Measurements from ENCODE around the gene PIGR.

PIGR gene

DNA sequence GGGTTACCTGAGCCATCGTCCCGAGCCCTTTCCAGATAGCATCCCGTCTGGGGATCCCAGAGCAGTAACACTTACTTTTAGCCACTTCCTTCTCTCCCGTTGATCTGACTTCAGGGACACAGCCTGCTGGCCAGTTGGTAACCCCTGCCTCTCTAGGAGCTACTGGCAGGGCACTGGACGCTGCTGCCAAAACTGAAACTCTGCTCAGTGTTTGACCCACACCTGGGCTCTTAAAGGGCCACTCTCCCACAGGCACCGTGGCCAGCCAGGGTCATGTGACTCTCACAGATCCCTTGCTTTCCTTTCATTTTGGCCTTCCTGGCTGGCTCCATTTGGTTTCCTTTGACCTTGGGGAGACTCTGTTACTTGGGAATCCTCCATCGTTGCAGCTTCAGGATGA lies at the start of gene PIGR:
Gene PIGR, minus strand, starts transcription at position 206 of the 400 bp plus-strand sequence. CDS start 5,935 bp downstream, outside the sequence.
- no peak for DNase-seq

DNA sequence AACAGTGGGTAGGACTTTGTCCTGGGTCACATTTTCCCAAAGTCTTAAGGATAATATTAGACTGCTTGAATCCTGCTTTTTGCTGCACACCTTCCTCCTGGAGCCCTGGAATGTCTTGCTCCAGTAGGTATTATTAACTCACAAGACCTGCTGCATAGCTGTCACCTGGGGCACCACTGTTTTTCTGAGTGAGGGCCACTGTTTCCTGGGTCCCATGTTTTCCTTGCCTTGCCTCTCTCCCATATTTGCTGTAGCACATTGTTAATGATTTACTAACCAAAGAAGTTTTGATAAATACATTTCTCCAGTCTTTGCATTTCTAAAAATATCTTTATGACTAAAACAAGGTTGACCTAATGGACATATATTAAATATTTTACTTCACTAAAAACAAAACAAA lies 46.5 kb upstream of the PIGR start:
- no peak for DNase-seq

- DNase-seq, result no peak
Observed at GRCh38 chr1:206987873-206988272, 41.6 kb upstream of the PIGR start.

GRCh38 chr1:206986885-206987284 lies 40.6 kb upstream of the PIGR start:
- no peak for DNase-seq

- DNase-seq, result no peak
Observed at GRCh38 chr1:206986402-206986801, 40.1 kb upstream of the PIGR start.

- no peak for DNase-seq
Observed at GRCh38 chr1:206985162-206985749, 39.0 kb upstream of the PIGR start.

- peak; percentile 39 for DNase-seq
Observed at GRCh38 chr1:206982216-206982615, 36.0 kb upstream of the PIGR start.

GRCh38 chr1:206979379-206980043 lies 33.2 kb upstream of the PIGR start:
- no peak for DNase-seq

DNA sequence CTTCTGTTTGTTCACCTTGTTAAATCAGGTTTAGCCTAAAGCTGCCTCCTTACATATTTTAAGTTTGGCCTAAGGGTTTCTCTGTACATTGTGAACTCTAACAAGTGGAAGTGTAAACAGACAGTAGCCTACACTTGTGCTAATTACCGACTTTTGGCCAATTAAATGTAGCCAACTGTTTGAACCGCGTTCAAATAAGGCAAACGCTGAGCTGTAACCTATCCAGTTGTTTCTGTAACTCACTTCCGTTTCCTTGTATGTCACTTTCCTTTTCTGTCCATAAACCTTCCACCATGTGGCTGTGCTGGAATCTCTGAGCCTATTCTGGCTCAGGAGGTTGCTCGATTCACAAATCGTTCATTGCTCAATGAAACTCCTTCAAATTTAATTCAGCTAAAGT lies 32.0 kb upstream of the PIGR start:
- DNase-seq, result no peak

DNA sequence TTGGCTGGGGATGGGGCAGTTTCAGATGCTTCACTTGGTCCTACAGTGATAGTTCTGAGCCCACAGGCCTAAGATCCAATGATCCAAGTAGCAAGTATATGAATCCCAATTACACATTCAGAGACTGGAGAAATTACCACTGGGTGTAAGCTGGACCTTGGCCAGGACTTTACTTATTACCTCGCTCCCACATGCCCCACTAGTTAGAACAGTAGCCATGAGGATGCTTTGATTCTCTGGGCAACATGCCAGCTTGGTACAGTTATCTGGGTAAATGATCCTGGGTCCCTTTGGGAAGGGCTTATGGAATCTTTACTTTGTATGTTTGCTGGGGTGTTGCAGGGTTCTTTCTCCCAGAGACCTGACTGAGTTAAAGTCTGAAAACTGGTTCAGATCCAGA lies 29.0 kb upstream of the PIGR start:
- no peak for DNase-seq

DNA sequence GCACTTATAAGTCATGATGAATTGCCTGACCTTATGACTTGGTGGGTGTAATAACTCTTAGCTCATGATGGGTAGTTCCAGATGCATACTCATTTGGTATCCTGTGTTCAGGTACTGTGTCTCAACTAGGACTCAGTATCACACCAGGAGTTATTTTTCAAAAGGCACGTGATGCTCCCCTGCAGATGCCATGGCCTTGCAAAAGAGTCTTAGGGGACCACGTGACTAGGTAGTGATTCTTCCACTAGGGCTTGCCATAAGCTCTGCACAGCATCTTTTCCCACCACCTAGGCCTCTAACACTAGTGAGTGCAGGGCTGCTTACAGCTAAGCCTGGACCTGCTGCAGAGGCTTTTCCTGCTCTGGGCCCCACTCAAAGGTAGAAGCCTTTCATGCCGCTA lies 27.9 kb upstream of the PIGR start:
- DNase-seq, result no peak

- DNase-seq, result no peak
Observed at GRCh38 chr1:206972728-206973127, 26.5 kb upstream of the PIGR start.

- DNase-seq, result no peak
Observed at GRCh38 chr1:206971029-206971655, 24.9 kb upstream of the PIGR start.

DNA sequence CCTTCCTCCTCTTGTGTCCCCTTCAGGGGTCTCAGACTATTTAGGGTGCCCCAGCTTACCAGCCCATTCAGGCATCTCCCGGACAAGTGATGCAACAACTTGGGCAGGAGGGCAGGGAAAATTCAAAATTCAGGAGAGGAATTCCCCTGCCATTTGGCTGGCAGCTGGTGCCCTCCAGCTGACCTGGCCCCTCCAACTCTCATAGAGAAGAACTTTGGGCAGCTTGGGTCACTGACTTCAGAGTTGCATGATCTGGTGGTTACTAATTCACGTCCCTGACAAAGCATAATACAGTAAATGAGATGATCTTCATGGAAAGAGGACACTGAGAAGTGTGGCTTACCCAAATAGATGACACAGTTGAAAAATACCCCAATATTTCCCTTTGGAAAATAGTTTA lies 24.2 kb upstream of the PIGR start, which contains the start of gene FCAMR:
Gene FCAMR, minus strand, starts transcription at position 15 of the 400 bp plus-strand sequence. CDS start 335 bp downstream, outside the sequence.
- DNase-seq, result no peak

GRCh38 chr1:206969090-206969489 lies 22.8 kb upstream of the PIGR start:
- no peak for DNase-seq

DNA sequence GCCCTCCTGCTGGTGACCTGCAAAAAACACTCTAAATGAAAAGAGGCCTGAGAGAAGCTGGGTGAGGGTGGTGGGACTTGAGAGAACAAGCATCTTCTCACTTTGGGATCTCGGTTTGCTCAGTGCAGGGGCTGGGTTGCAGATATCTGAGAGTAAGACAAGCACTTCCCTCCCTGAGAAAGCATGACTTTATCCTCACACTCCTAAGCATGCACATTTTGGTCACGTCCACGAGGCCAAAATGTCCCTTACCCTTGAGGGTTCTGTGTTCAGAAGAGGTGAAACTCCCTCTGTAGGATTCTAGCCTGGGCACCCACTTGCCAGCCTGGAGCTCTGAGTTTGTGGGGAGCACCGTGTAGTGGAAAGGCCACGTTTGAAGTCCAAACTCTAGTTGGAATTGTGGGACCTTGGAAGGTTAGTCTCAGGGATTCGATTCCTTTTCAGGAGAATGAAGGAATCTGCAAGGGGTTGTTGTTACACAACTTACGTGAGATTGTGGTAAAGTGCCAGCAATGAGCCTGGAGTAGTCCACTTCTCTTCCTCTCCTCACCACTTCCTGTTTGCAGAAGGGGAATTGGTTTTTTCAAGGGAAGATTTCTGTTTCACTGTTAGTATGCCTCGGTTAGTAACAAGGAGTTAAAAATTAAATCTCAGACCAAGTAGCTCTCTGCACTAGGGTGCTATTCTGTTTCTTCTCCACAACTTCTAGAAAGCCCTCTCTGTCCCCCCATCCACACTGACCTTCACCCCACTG lies 21.0 kb upstream of the PIGR start:
- no peak for DNase-seq

DNA sequence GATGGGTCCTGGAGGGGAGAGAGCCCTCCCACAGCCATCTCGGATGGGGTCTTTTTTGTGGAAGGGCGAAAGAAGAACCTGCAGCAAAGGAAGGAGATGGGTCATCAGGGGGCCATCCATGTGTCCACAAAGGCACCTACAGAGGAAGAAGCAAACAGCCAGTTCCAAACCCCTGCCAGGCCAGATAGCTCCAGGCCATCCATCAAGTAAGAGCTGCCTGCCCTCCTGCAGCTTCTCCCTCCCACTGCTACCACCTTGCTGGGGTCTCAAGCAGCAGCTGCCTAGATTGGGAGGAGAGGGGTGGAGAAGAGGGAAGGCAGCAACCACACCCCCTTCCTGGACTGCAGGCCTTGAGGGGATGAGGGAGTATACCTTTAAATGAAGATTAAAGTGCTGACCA lies 19.5 kb upstream of the PIGR start:
- no peak for DNase-seq

- DNase-seq, result no peak
Observed at GRCh38 chr1:206963740-206964139, 17.5 kb upstream of the PIGR start.

GRCh38 chr1:206963119-206963712 lies 16.9 kb upstream of the PIGR start:
- DNase-seq, result no peak

- DNase-seq, result peak; percentile 29
Observed at GRCh38 chr1:206962272-206962671, 16.0 kb upstream of the PIGR start.

DNA sequence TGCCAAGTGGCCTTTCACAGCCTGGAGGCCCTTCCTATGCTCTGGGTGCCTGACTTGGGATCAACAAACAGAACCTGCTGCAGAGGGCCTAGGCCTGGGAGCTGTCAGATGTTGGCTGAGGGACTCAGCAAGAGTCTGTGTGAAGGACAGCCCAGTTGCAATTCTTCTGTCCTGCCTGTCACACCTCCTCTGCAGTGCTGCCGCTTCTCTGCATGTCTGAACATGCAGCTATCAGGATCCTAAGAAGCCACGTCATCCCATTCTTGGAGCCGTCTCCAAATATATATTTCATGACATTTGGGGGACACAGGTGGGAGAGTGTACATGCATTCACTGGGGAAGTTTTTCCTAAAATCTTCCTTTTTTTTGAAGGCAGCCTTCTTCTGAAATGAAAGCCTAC lies 15.4 kb upstream of the PIGR start:
- DNase-seq, result no peak

DNA sequence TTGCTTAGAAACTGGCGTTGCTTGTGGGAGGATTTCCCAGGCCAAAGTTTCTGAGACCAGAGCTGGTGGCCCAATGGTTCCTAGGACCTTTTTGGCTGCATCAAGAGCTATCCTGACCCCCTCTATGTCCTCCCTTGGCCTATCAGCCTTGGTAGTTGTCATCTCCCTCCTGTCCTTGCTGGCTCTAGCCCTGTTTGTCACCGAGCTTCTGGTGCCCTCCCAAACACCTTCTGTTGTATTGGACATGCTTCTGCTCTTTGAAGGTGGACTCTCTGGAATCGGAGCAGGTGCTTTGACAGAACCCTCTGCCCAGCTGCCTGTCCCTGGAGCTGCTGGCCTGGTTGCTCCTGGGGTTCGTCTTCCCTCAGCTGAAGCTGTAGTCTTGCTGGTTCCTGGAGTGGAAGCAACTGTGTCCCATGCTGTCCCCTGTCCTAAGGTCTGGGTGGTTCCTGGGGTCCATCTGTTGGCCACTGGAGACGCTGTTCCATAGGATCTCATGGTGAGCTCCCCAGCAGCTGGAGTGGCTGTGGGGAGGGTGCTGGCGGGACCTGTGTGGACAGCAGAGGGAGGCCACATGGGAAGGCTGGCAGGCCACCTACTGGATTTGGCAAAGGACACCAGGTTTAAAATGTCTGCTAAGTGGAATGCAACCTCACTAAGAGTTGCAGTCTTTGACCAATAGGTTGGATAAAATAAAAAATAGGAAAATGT lies 14.6 kb upstream of the PIGR start:
- no peak for DNase-seq

- no peak for DNase-seq
Observed at GRCh38 chr1:206958144-206958543, 11.9 kb upstream of the PIGR start.

All from KG1 (cell line).